Mesodermal cell (in vitro differentiated cells): ENCODE data around the gene STK16.

Source experiments
- H3K27ac ChIP-seq: 2 replicates; pipeline ENCODE4 v1.7.0; 2013; ENCODE audit warnings: mild to moderate bottlenecking, low read depth, low read length, moderate library complexity; ENCODE audit not compliant: severe bottlenecking
- H3K36me3 ChIP-seq: 2 replicates; pipeline ENCODE4 v1.7.1; 2013; ENCODE audit warnings: mild to moderate bottlenecking, low read length, moderate library complexity; ENCODE audit not compliant: control insufficient read depth, insufficient read depth
- H3K4me1 ChIP-seq: one replicate; pipeline ENCODE4 v1.7.1; 2013; ENCODE audit warnings: mild to moderate bottlenecking, low read length; ENCODE audit not compliant: insufficient read depth, control insufficient read depth, poor library complexity, severe bottlenecking
- H3K4me3 ChIP-seq: 2 replicates; pipeline ENCODE4 v1.7.0; 2013; ENCODE audit warnings: low read length, control low read depth, mild to moderate bottlenecking; ENCODE audit not compliant: insufficient read depth, poor library complexity, severe bottlenecking; ENCODE audit errors: extremely low read depth
- H3K9me3 ChIP-seq: 2 replicates; pipeline ENCODE4 v1.7.1; 2013; ENCODE audit warnings: mild to moderate bottlenecking, low read length, moderate library complexity; ENCODE audit not compliant: control insufficient read depth
- WGBS, 2 experiments: methylation state at CpG; one replicate each; pipeline ENCODE4 v1.1.5; 2013; ENCODE audit warnings: missing lambda C conversion rate in 2 of 2; ENCODE audit not compliant: insufficient coverage in 2 of 2; 5-methylcytosine and 5-hydroxymethylcytosine counted together

The STK16 gene

DNA sequence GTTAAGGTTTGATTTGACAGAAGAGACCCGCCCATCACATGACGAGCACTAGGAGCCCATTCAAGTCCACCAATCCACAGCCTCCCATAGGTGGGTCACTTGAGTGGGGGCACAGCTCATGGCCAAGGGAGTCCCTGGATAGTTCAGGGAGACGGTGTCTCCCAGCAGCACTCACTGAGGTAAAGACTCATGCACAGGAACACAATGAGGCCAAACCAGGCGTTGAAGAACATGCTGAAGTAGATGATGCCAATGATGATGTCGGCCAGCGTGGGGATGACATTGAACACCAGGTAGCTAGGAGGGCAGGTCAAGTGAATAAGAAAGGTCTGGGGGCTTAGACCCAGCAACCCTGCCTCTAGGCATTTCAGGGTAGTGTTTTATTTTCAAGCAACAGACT lies 30.5 kb upstream of the STK16 start:
- Histone ChIP-seq H3K4me3 (no peak overlapping the region), H3K9me3 (no peaks in the 10 kb centered on the region), H3K27ac (no peak overlapping the region), H3K4me1 (peaks cover 7% of the 10 kb centered on the region), H3K36me3 (peaks cover 44% of the 10 kb centered on the region)
- WGBS, 2 experiments, result 93 to 94% methylated on average over 4 to 6 of the region's 6 CpGs

- WGBS, 2 experiments, result 94 to 96% methylated on average over 22 to 25 of the region's 27 CpGs
- Histone ChIP-seq H3K27ac (no peak overlapping the region), H3K9me3 (no peaks in the 10 kb centered on the region), H3K4me3 (no peak overlapping the region), H3K4me1 (peaks cover 7% of the 10 kb centered on the region), H3K36me3 (peaks cover 51% of the 10 kb centered on the region)
Observed at GRCh38 chr2:219215871-219216534, 29.3 kb upstream of the STK16 start.

GRCh38 chr2:219216535-219216915 lies 28.8 kb upstream of the STK16 start:
- Histone ChIP-seq H3K36me3 (peaks cover 54% of the 10 kb centered on the region), H3K4me3 (no peak overlapping the region), H3K4me1 (peaks cover 7% of the 10 kb centered on the region), H3K9me3 (no peaks in the 10 kb centered on the region), H3K27ac (no peak overlapping the region)
- 96 to 98% methylated on average over 5 to 6 of the region's 6 CpGs for WGBS, 2 experiments

DNA sequence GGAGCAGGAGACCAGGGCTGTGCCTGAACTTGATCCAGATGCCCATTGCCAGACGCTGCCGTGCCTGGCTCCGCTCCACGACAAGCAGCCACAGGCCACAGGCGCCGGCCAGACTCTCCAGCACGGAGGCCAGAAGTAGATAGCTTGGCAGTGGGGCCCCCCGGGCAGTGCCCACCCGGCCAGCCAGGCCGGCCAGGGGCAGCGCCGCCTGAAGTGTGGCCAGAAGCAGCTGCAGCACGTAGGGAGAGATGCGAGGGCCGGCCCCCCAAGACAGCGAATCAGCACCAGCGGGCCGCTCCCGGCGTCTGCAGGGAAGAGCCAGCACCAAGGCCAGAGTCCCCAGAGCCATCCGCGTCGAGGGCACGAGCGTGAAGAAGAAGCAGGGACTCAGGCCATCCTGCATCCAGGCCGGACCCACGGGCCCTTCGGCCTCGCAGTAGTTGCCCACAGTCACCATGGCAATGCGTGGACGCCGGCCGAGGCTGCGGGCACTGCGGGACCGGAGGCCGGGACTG lies 27.0 kb upstream of the STK16 start:
- peak overlapping the region; percentile 96 for H3K27ac ChIP-seq
- H3K9me3 ChIP-seq, result no peaks in the 10 kb centered on the region
- H3K4me1 ChIP-seq, result peaks cover 7% of the 10 kb centered on the region
- H3K4me3 ChIP-seq, result peak overlapping the region; percentile 52
- H3K36me3 ChIP-seq, result peaks cover 56% of the 10 kb centered on the region
- WGBS, 2 experiments, result 1% methylated on average over 36 to 37 of the region's 37 CpGs

DNA sequence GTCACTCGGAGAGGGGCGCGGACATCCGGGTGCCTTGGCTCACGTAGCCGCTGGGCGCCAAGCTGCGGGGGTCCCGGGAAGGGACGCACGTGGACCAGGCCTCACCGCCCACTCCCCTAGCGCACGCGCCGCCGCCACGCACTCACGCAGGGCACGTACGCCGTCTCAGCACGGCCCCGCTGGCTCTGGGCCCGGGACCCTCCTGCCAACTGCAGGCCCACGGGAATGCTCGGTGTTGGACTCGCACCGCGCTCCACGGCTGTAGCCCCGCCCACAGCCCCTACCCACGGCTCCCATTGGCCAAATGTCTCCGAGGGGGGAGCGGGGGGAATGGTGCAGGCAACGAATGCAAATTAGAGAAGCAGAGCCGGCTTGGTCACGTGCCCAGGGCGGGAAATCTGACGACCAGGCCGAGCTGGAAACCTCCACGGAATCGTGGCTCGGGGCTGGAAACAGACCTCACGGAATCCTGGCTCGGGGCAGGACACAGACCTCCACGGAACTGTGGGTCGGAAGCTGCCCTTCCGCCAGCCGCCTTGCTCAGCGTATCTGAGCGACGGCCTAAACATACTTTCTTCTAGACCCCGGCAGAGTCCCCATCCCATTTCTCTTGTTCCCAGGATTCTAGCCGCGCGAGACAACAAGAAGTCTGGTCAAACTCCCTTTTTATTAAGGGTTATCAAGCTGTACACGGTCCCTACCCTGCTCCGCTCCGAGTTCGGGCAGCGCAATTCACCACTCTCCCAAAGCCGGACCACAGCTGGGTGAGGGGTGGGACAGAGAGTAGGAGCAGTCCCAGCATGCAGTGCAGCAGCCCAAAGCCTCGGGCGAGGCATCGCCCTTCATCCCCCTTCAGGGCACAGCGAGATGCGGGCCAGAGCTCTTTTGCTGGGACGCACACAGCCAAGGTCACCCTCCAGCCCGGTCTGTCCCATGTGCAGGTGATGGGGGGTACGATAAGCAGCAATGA lies 26.3 kb upstream of the STK16 start, which contains the start of gene ABCB6:
Gene ABCB6, minus strand, starts transcription at position 227 of the 970 bp plus-strand sequence. CDS start 285 bp downstream, outside the sequence.
- H3K4me3 ChIP-seq, result peak within 1 kb of the TSS; percentile 52
- H3K4me1 ChIP-seq, result peaks cover 7% of the 10 kb centered on the region
- no peaks in the 10 kb centered on the region for H3K9me3 ChIP-seq
- H3K27ac ChIP-seq, result peak within 1 kb of the TSS; percentile 96
- 23 to 28% methylated on average over 56 to 66 of the region's 71 CpGs for WGBS, 2 experiments
- H3K36me3 ChIP-seq, result peaks cover 56% of the 10 kb centered on the region

DNA sequence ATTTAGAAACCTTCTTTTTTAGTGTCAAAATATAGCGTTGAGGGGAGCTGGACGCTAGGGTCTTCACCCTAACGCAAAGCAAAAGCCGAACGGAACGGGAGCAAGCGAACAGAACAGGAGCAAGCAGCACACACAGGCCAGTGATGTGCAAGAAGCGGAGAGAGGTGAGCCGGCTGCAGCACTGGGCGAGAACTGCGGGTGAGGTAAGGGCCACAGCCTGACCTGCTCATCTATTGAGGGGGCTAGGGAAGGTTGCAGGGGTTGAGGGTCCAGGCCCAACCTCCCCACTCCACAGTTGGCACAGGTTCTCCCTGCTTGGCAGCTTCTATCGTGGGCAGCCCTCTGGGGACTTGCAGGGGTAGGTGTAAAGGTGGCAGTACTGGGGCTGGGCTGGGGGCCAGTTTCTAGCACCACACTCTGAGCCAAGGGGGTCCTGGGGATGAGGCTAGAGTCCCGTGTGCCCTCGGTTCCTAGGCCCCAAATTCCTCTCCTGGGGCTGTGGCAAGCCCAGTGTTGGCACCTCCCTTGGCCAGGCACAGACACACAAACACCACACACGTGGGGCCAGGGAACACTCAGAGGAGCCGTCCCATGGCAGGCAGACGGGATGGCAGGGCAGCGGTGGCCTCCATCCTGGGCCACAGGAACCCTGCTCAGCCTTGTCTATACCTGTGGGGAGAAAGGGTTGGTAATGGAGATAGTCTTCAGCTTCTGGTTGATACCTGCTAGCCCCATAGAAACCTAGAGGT lies 25.3 kb upstream of the STK16 start:
- peaks cover 7% of the 10 kb centered on the region for H3K4me1 ChIP-seq
- H3K36me3 ChIP-seq, result peaks cover 58% of the 10 kb centered on the region
- no peak overlapping the region for H3K27ac ChIP-seq
- no peak overlapping the region for H3K4me3 ChIP-seq
- whole genome bisulfite sequencing, 2 experiments, result 94 to 98% methylated on average over 14 to 15 of the region's 18 CpGs
- no peaks in the 10 kb centered on the region for H3K9me3 ChIP-seq

DNA sequence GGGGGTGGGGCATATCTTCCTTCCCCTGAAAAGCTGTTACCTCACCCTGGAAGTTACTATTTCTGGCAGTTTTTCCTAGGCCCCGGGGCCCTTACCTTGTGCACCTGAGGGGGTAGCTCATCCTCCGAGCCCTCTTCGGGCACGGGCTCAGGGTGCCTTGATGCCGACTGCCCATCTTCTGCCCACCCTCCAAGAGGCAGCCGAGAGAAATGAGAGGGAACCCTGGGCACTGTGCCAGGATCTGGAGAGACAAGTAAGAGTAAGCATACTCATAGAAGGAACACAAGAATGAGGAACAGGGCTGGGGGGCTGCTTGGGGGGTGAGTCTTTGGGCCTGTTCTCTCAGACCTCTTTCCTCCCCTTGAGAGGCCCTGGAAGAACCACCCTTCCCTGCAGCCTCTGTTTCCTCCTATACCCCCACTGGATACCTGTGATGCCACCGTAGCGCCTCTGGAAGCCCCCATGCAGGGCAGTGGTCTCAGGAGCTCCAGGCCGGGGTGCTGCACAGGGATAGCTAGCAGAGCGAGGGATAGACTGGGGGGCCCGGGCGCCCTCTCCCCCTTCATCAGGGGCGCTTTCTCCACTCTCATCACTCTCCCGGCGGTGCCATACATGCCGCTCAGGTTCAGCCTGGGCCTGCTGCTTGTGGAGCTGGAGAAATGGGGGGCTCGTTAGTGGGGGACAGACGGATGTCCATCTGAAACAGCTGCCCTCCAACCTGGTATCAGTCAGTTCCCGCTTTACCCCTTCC lies 24.5 kb upstream of the STK16 start:
- 96 to 100% methylated on average over 5 to 13 of the region's 19 CpGs for WGBS, 2 experiments
- Histone ChIP-seq H3K4me3 (no peak overlapping the region), H3K9me3 (no peaks in the 10 kb centered on the region), H3K4me1 (peaks cover 7% of the 10 kb centered on the region), H3K27ac (no peak overlapping the region), H3K36me3 (peaks cover 60% of the 10 kb centered on the region)

GRCh38 chr2:219221957-219222518 lies 23.2 kb upstream of the STK16 start:
- WGBS, 2 experiments, result 95 to 97% methylated on average over 13 to 15 of the region's 16 CpGs
- peaks cover 71% of the 10 kb centered on the region for H3K36me3 ChIP-seq

DNA sequence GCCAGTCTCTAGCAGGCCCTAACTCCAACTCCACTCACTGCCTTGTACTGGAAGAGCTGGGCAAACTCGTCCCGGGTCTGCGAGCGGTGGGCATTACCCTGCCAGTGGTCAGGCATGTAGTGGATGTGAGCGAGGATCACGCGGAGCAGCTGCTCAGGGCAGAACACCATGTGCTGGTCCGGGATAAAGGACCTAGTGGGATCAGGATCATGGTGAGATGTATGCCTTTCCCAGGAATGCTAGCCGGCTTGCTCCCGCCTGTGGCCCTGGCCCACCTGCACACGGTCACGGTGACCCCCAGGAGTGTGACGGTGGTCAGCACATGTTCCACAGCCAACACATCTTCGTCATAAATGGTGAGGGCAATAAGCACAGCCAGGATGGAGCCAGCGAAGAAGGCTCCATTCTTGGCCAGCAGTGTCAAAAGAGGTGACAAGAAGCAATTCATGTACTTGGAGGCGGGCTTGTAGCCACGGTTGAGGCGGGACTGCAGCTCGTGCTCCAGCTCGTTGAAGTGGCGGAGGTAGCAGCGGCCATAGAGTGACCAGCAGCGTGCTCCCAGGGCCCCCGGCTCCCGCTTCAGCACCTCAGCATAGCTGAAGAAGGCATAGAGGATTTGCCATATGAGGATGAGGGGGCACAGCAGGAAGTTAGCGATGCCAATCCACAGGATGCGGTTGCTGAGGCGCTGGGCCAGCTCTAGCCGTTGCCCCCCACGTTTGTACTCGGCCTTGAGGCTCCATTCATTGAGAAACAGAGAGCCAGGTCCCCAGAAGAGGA lies 21.3 kb upstream of the STK16 start:
- Histone ChIP-seq H3K27ac (no peak overlapping the region), H3K36me3 (peaks cover 82% of the 10 kb centered on the region), H3K9me3 (no peaks in the 10 kb centered on the region), H3K4me3 (no peak overlapping the region), H3K4me1 (peaks cover 16% of the 10 kb centered on the region)
- whole genome bisulfite sequencing, 2 experiments, result 95 to 97% methylated on average over 24 to 30 of the region's 31 CpGs

More at GRCh38 chr2:219221957-219222518, 23.2 kb upstream of the STK16 start:
- no peaks in the 10 kb centered on the region for H3K9me3 ChIP-seq
- H3K27ac ChIP-seq, result no peak overlapping the region
- H3K4me1 ChIP-seq, result peaks cover 7% of the 10 kb centered on the region
- no peak overlapping the region for H3K4me3 ChIP-seq
